Activated T-helper 17 cell treated with anti-CD3 and anti-CD28 coated beads, Interleukin-2, amount 50 U/mL, for 72 hours (primary cell): ENCODE data around the gene IFNB1. TPM values are rescaled to one million over a fixed set of nuclear protein-coding genes. Genes with fewer than 3 reads are reported as not detected.

Source experiments
- ATAC-seq: fragments of 150-1000 bp; cut with Tn5 transposase; replicated peaks from 2 replicates; pipeline ENCODE4 v1.10.0; 2021; ENCODE audit warnings: mild to moderate bottlenecking, moderate library complexity
- H3K27ac Mint-ChIP-seq: one replicate; pipeline ENCODE4 v1.8.0; 2022; ENCODE audit warnings: mixed read lengths
- H3K27me3 Mint-ChIP-seq: one replicate; pipeline ENCODE4 v1.8.0; 2022; ENCODE audit warnings: mixed read lengths
- H3K36me3 Mint-ChIP-seq: one replicate; pipeline ENCODE4 v1.8.0; 2022; ENCODE audit warnings: low read depth, mild to moderate bottlenecking, mixed read lengths
- H3K4me1 Mint-ChIP-seq: one replicate; pipeline ENCODE4 v1.8.0; 2022; ENCODE audit warnings: mixed read lengths
- H3K4me3 Mint-ChIP-seq: one replicate; pipeline ENCODE4 v1.8.0; 2022; ENCODE audit warnings: mild to moderate bottlenecking, mixed read lengths
- H3K9me3 Mint-ChIP-seq: one replicate; pipeline ENCODE4 v1.8.0; 2022; ENCODE audit warnings: mixed read lengths
- total RNA-seq, 2 donors: library from RNA; stranded (reverse); gene quantifications; one replicate each; pipeline ENCODE4 v1.2.3, GENCODE V29; 2022

The IFNB1 gene
- total RNA-seq, 2 donors from 2014 or later: not detected

- no peak overlapping the region for H3K4me3 Mint-ChIP-seq
These were observed 6.6 kb upstream of the IFNB1 start for GRCh38 chr9:21084242-21084850.

GRCh38 chr9:21082671-21083070, 4.9 kb upstream of the IFNB1 start:
- Mint-ChIP-seq H3K9me3 (no peaks in the 10 kb centered on the region), H3K27me3 (no peaks in the 10 kb centered on the region), H3K4me3 (no peak overlapping the region), H3K4me1 (peaks cover 22% of the 10 kb centered on the region), H3K36me3 (no peaks in the 10 kb centered on the region), H3K27ac (no peak overlapping the region)
- ATAC-seq: no peak

More at GRCh38 chr9:21084242-21084850, 6.6 kb upstream of the IFNB1 start:
- no peak for ATAC-seq
- Mint-ChIP-seq H3K9me3 (no peaks in the 10 kb centered on the region), H3K4me1 (peaks cover 15% of the 10 kb centered on the region), H3K36me3 (no peaks in the 10 kb centered on the region), H3K27ac (no peak overlapping the region), H3K27me3 (no peaks in the 10 kb centered on the region)

- Mint-ChIP-seq H3K4me1 (peaks cover 22% of the 10 kb centered on the region), H3K4me3 (peak overlapping the region; percentile 15), H3K36me3 (no peaks in the 10 kb centered on the region), H3K9me3 (no peaks in the 10 kb centered on the region), H3K27me3 (no peaks in the 10 kb centered on the region), H3K27ac (no peak overlapping the region)
- peak; percentile 40 for ATAC-seq
These were observed 4.3 kb upstream of the IFNB1 start for GRCh38 chr9:21081999-21082398.

- H3K27ac Mint-ChIP-seq: no peak overlapping the region
- ATAC-seq: no peak
- H3K4me1 Mint-ChIP-seq: peaks cover 22% of the 10 kb centered on the region
These were observed 3.7 kb upstream of the IFNB1 start for GRCh38 chr9:21081451-21081850.

GRCh38 chr9:21080793-21081192, 3.1 kb upstream of the IFNB1 start:
- no peak overlapping the region for H3K4me3 Mint-ChIP-seq
- no peaks in the 10 kb centered on the region for H3K27me3 Mint-ChIP-seq
- H3K36me3 Mint-ChIP-seq: no peaks in the 10 kb centered on the region
- H3K9me3 Mint-ChIP-seq: no peaks in the 10 kb centered on the region
- H3K4me1 Mint-ChIP-seq: peaks cover 22% of the 10 kb centered on the region
- no peak overlapping the region for H3K27ac Mint-ChIP-seq
- ATAC-seq: no peak

More at GRCh38 chr9:21081451-21081850, 3.7 kb upstream of the IFNB1 start:
- Mint-ChIP-seq H3K27me3 (no peaks in the 10 kb centered on the region), H3K4me3 (no peak overlapping the region), H3K36me3 (no peaks in the 10 kb centered on the region), H3K9me3 (no peaks in the 10 kb centered on the region)

GRCh38 chr9:21078702-21079101, 960 bp upstream of the IFNB1 start:
- ATAC-seq: no peak
- Mint-ChIP-seq H3K4me3 (no peak overlapping the region), H3K9me3 (no peaks in the 10 kb centered on the region), H3K27me3 (peaks cover 4% of the 10 kb centered on the region), H3K36me3 (no peaks in the 10 kb centered on the region), H3K4me1 (peaks cover 22% of the 10 kb centered on the region), H3K27ac (peak overlapping the region; percentile 77)

- Mint-ChIP-seq H3K27ac (no peak overlapping the region), H3K9me3 (no peaks in the 10 kb centered on the region)
These were observed 2.3 kb downstream of the IFNB1 start for GRCh38 chr9:21075484-21075883.

GRCh38 chr9:21070906-21071305, 6.8 kb downstream of the IFNB1 start:
- Mint-ChIP-seq H3K4me1 (no peaks in the 10 kb centered on the region), H3K9me3 (no peaks in the 10 kb centered on the region), H3K27ac (no peak overlapping the region), H3K27me3 (peaks cover 4% of the 10 kb centered on the region), H3K4me3 (no peak overlapping the region), H3K36me3 (no peaks in the 10 kb centered on the region)
- ATAC-seq: no peak

More at GRCh38 chr9:21075484-21075883, 2.3 kb downstream of the IFNB1 start:
- Mint-ChIP-seq H3K4me3 (no peak overlapping the region), H3K27me3 (peaks cover 4% of the 10 kb centered on the region), H3K4me1 (peaks cover 6% of the 10 kb centered on the region), H3K36me3 (no peaks in the 10 kb centered on the region)
- no peak for ATAC-seq

GRCh38 chr9:21070171-21070571, 7.6 kb downstream of the IFNB1 start:
- no peak overlapping the region for H3K4me3 Mint-ChIP-seq
- no peaks in the 10 kb centered on the region for H3K36me3 Mint-ChIP-seq
- no peak overlapping the region for H3K27ac Mint-ChIP-seq
- peaks cover under 1% of the 10 kb centered on the region for H3K27me3 Mint-ChIP-seq
- no peaks in the 10 kb centered on the region for H3K9me3 Mint-ChIP-seq
- ATAC-seq: no peak
- no peaks in the 10 kb centered on the region for H3K4me1 Mint-ChIP-seq

GRCh38 chr9:21060919-21061561, 16.7 kb downstream of the IFNB1 start:
- H3K4me1 Mint-ChIP-seq: peaks cover 11% of the 10 kb centered on the region
- no peaks in the 10 kb centered on the region for H3K27me3 Mint-ChIP-seq
- H3K4me3 Mint-ChIP-seq: no peak overlapping the region
- no peaks in the 10 kb centered on the region for H3K36me3 Mint-ChIP-seq
- ATAC-seq: peak; percentile 46
- H3K27ac Mint-ChIP-seq: peak overlapping the region; percentile 10
- no peaks in the 10 kb centered on the region for H3K9me3 Mint-ChIP-seq

- Mint-ChIP-seq H3K27ac (no peak overlapping the region), H3K27me3 (no peaks in the 10 kb centered on the region), H3K4me3 (no peak overlapping the region), H3K4me1 (peaks cover 11% of the 10 kb centered on the region), H3K9me3 (no peaks in the 10 kb centered on the region), H3K36me3 (no peaks in the 10 kb centered on the region)
- ATAC-seq: no peak
These were observed 20.8 kb downstream of the IFNB1 start for GRCh38 chr9:21056931-21057330.

GRCh38 chr9:21053851-21054250, 23.9 kb downstream of the IFNB1 start:
- Mint-ChIP-seq H3K27me3 (peaks cover 3% of the 10 kb centered on the region), H3K9me3 (no peaks in the 10 kb centered on the region)
- ATAC-seq: no peak

GRCh38 chr9:21047281-21047691, 30.5 kb downstream of the IFNB1 start:
- Mint-ChIP-seq H3K4me1 (no peaks in the 10 kb centered on the region), H3K9me3 (no peaks in the 10 kb centered on the region), H3K27ac (no peak overlapping the region), H3K36me3 (no peaks in the 10 kb centered on the region), H3K4me3 (no peak overlapping the region), H3K27me3 (peaks cover 3% of the 10 kb centered on the region)
- no peak for ATAC-seq

More at GRCh38 chr9:21053851-21054250, 23.9 kb downstream of the IFNB1 start:
- no peak overlapping the region for H3K4me3 Mint-ChIP-seq
- H3K36me3 Mint-ChIP-seq: no peaks in the 10 kb centered on the region
- no peaks in the 10 kb centered on the region for H3K4me1 Mint-ChIP-seq
- H3K27ac Mint-ChIP-seq: no peak overlapping the region

- ATAC-seq: no peak
- H3K36me3 Mint-ChIP-seq: no peaks in the 10 kb centered on the region
These were observed 33.9 kb downstream of the IFNB1 start for GRCh38 chr9:21043841-21044240.

GRCh38 chr9:21042466-21042865, 35.3 kb downstream of the IFNB1 start:
- ATAC-seq: no peak

More at GRCh38 chr9:21043841-21044240, 33.9 kb downstream of the IFNB1 start:
- no peak overlapping the region for H3K27ac Mint-ChIP-seq
- H3K27me3 Mint-ChIP-seq: no peaks in the 10 kb centered on the region
- H3K9me3 Mint-ChIP-seq: no peaks in the 10 kb centered on the region
- H3K4me3 Mint-ChIP-seq: no peak overlapping the region
- H3K4me1 Mint-ChIP-seq: no peaks in the 10 kb centered on the region

More at GRCh38 chr9:21042466-21042865, 35.3 kb downstream of the IFNB1 start:
- H3K27ac Mint-ChIP-seq: no peak overlapping the region
- no peaks in the 10 kb centered on the region for H3K36me3 Mint-ChIP-seq
- H3K4me1 Mint-ChIP-seq: no peaks in the 10 kb centered on the region
- no peaks in the 10 kb centered on the region for H3K27me3 Mint-ChIP-seq
- H3K9me3 Mint-ChIP-seq: no peaks in the 10 kb centered on the region
- no peak overlapping the region for H3K4me3 Mint-ChIP-seq
